GM23338 (cell line): ENCODE results near the gene DGKD. TPM values are rescaled to one million over a fixed set of nuclear protein-coding genes. Genes with fewer than 3 reads are reported as not detected.

ENCODE experiments used
- ATAC-seq: fragments of 200-7000 bp; cut with Tn5 transposase; 3 replicates; pipeline ENCODE4 v1.9.1; 2020
- DNase-seq: peaks from one replicate; pipeline ENCODE4 v3.0.0-alpha.2; 2015; ENCODE audit warnings: low spot score
- H2AFZ ChIP-seq: fragments of 200-600 bp; sonication (generic); 2 replicates; pipeline ENCODE4 v1.8.0; 2016; ENCODE audit warnings: antibody characterized with exemption, mild to moderate bottlenecking, moderate library complexity
- H3F3A ChIP-seq: fragments of 200-600 bp; sonication (generic); replicated peaks from 2 replicates; pipeline ENCODE4 v1.8.0; 2017; ENCODE audit warnings: antibody characterized with exemption, mixed run types, low read depth
- H3K27ac ChIP-seq: fragments of 200-600 bp; sonication (generic); 2 replicates; pipeline ENCODE4 v1.6.1; 2016; ENCODE audit warnings: low read depth
- H3K27me3 ChIP-seq: fragments of 200-600 bp; sonication (generic); 2 replicates; pipeline ENCODE4 v1.8.0; 2016; ENCODE audit warnings: mild to moderate bottlenecking, mixed run types, moderate library complexity; ENCODE audit not compliant: insufficient read depth
- H3K36me3 ChIP-seq: fragments of 200-600 bp; sonication (generic); 2 replicates; pipeline ENCODE4 v1.8.0; 2016; ENCODE audit warnings: mild to moderate bottlenecking; ENCODE audit not compliant: insufficient read depth
- H3K4me1 ChIP-seq: fragments of 200-600 bp; sonication (generic); 2 replicates; pipeline ENCODE4 v1.8.0; 2016; ENCODE audit warnings: mild to moderate bottlenecking, moderate library complexity; ENCODE audit not compliant: insufficient read depth
- H3K4me2 ChIP-seq: fragments of 200-600 bp; sonication (generic); 2 replicates; pipeline ENCODE4 v1.7.1; 2017; ENCODE audit warnings: mixed run types
- H3K4me3 ChIP-seq: fragments of 200-600 bp; sonication (generic); 2 replicates; pipeline ENCODE4 v1.6.1; 2016; ENCODE audit warnings: mixed run types
- H3K79me2 ChIP-seq: fragments of 200-600 bp; sonication (generic); replicated peaks from 2 replicates; pipeline ENCODE4 v1.8.0; 2017; ENCODE audit warnings: mild to moderate bottlenecking; ENCODE audit not compliant: insufficient read depth
- H3K9me2 ChIP-seq: fragments of 200-600 bp; sonication (generic); 2 replicates; pipeline ENCODE4 v1.8.0; 2017; ENCODE audit not compliant: insufficient read depth
- H4K20me1 ChIP-seq: fragments of 200-600 bp; sonication (generic); replicated peaks from 2 replicates; pipeline ENCODE4 v1.8.0; 2017; ENCODE audit warnings: mild to moderate bottlenecking; ENCODE audit not compliant: insufficient read depth
- H3K27ac Mint-ChIP-seq: 2 replicates; pipeline ENCODE4 v1.8.0; 2020; ENCODE audit warnings: inconsistent platforms, mild to moderate bottlenecking, moderate library complexity, mixed read lengths
- H3K27me3 Mint-ChIP-seq: 3 replicates; pipeline ENCODE4 v1.8.0; 2022; ENCODE audit warnings: low read depth, mild to moderate bottlenecking, moderate library complexity, mixed read lengths, inconsistent platforms; ENCODE audit not compliant: insufficient read depth, poor library complexity
- H3K36me3 Mint-ChIP-seq: 3 replicates; pipeline ENCODE4 v1.8.0; 2021; ENCODE audit warnings: low read depth, mild to moderate bottlenecking, inconsistent platforms, moderate library complexity, mixed read lengths
- H3K4me1 Mint-ChIP-seq: 3 replicates; pipeline ENCODE4 v1.8.0; 2020; ENCODE audit warnings: mild to moderate bottlenecking, inconsistent platforms, mixed read lengths
- H3K4me3 Mint-ChIP-seq: 3 replicates; pipeline ENCODE4 v1.8.0; 2021; ENCODE audit warnings: moderate library complexity, mild to moderate bottlenecking, inconsistent platforms, mixed read lengths
- H3K9me3 Mint-ChIP-seq: 3 replicates; pipeline ENCODE4 v1.8.0; 2020; ENCODE audit warnings: moderate library complexity, mild to moderate bottlenecking, inconsistent platforms, mixed read lengths
- EZH2 ChIP-seq: fragments of 200-600 bp; sonication (generic); IDR thresholded peaks from one replicate; pipeline ENCODE4 v1.8.0; 2017; ENCODE audit warnings: antibody characterized with exemption, mild to moderate bottlenecking, low read depth; ENCODE audit not compliant: unreplicated experiment
- JUNB ChIP-seq: IDR thresholded peaks from one replicate; pipeline ENCODE4 v1.6.1; 2016; ENCODE audit warnings: antibody characterized with exemption; ENCODE audit not compliant: unreplicated experiment
- NANOG ChIP-seq: IDR thresholded peaks from 2 replicates; pipeline ENCODE4 v1.6.1; 2016; ENCODE audit warnings: antibody characterized with exemption, borderline replicate concordance
- REST ChIP-seq: IDR thresholded peaks from one replicate; pipeline ENCODE4 v1.6.1; 2018; ENCODE audit warnings: antibody characterized with exemption; ENCODE audit not compliant: unreplicated experiment
- ZNF114 ChIP-seq: fragments of 250-450 bp; sonication (Bioruptor Pico); IDR thresholded peaks from 2 replicates; pipeline ENCODE4 v1.5.0; 2020; ENCODE audit warnings: mild to moderate bottlenecking, moderate library complexity
- ZNF462 ChIP-seq: fragments of 250-450 bp; sonication (Bioruptor Pico); IDR thresholded peaks from 2 replicates; pipeline ENCODE4 v1.5.0; 2020; ENCODE audit warnings: mild to moderate bottlenecking, moderate library complexity
- polyA plus RNA-seq: library from polyadenylated mRNA; unstranded; fragments of >200 nt; fragmentation: Nextera tagmentation; extraction: Ambion mirVana; gene quantifications from 2 replicates; pipeline ENCODE4 v1.2.1, GENCODE V29; 2016
- total RNA-seq: library from RNA; depleted of rRNA; stranded (reverse); fragments of >200 nt; shearing (Covaris generic); gene quantifications from 2 replicates; pipeline ENCODE4 v1.2.3, GENCODE V29; 2014

Gene DGKD
- total and polyA plus RNA-seq, 2 experiments from 2014 or later = 11.1 to 23.4 TPM

GRCh38 chr2:233485726-233486125, 131.4 kb downstream of the DGKD start (continued):
- TF ChIP-seq ZNF114 (CRISPR knock-in tag) = no peak
- TF ChIP-seq JUNB = no peak
- no peak for TF ChIP-seq EZH2

- Histone ChIP-seq H2AFZ (no peak overlapping the region), H3K4me2 (no peak overlapping the region), H3K27me3 (no peaks in the 10 kb centered on the region), H3K79me2 (no peaks in the 10 kb centered on the region), H4K20me1 (no peaks in the 10 kb centered on the region), H3K4me3 (no peak overlapping the region), H3F3A (no peaks in the 10 kb centered on the region), H3K4me1 (no peaks in the 10 kb centered on the region), H3K36me3 (peaks cover 6% of the 10 kb centered on the region; the same call in 1 of the 2 replicates), H3K27ac (no peak overlapping the region), H3K9me2 (no peaks in the 10 kb centered on the region)
- no peak for DNase-seq
- Mint-ChIP-seq H3K27ac (no peak overlapping the region), H3K4me1 (no peaks in the 10 kb centered on the region), H3K36me3 (peaks cover 39% of the 10 kb centered on the region), H3K9me3 (peaks cover 17% of the 10 kb centered on the region), H3K27me3 (peaks cover 3% of the 10 kb centered on the region), H3K4me3 (no peak overlapping the region)
- no peak for TF ChIP-seq NANOG
- TF ChIP-seq EZH2 = no peak
- TF ChIP-seq REST = no peak
- no peak for TF ChIP-seq ZNF114 (CRISPR knock-in tag)
- no peak for TF ChIP-seq ZNF462 (CRISPR knock-in tag)
- ATAC-seq = no peak
Observed at GRCh38 chr2:233486357-233486756, 132.1 kb downstream of the DGKD start.
